Measurements from ENCODE around the gene SHKBP1. TPM values are rescaled to one million over a fixed set of nuclear protein-coding genes. Genes with fewer than 3 reads are reported as not detected.
A peak's percentile ranks its signal among the peaks of the same experiment; 100 is the strongest.

Gene SHKBP1
- total RNA-seq, 1 experiment from 2014 or later: 49.7 TPM

DNA sequence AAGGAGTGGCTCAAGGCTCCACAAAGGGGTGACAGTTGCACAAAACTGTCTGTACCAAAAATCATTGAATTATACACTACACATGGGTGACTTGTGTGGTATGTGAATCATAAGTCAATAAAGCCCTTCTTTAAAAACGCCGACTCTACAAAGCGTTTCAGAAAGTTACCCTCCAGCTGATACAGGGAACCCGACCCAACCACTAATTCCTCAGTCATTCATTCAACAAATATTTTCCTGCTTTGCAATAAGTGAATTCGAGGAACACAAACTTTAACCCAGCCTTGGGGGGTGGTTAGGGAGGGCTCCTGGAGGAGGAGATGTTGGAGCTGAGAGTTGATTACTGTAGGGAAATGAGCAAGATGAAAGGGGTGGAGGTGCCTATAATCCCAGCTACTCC lies 56.5 kb downstream of the SHKBP1 start:
- no peak overlapping the region for H2AFZ ChIP-seq (ENCODE audit: low read length)
- H3K4me3 ChIP-seq (ENCODE audit: low read length): no peak overlapping the region
- no peaks in the 10 kb centered on the region for H3K36me3 ChIP-seq (ENCODE audit: insufficient read depth, low read length)
- H3K79me2 ChIP-seq (ENCODE audit: low read length): no peaks in the 10 kb centered on the region
- no peaks in the 10 kb centered on the region for H3K9me2 ChIP-seq (replicated peaks; ENCODE audit: insufficient read depth, low read length)
- H3K27ac ChIP-seq (ENCODE audit: low read length): no peak overlapping the region
- H3K27me3 ChIP-seq (ENCODE audit: low read length): no peaks in the 10 kb centered on the region
- no peak for DNase-seq
- H3K4me2 ChIP-seq (ENCODE audit: low read depth, low read length, poor library complexity, severe bottlenecking): no peak overlapping the region
- no peaks in the 10 kb centered on the region for H4K20me1 ChIP-seq (ENCODE audit: insufficient read depth, low read depth, low read length)
- no peaks in the 10 kb centered on the region for H3K9me3 ChIP-seq (ENCODE audit: low read length)
- H3K9ac ChIP-seq (ENCODE audit: low read length): no peak overlapping the region
- H3K4me1 ChIP-seq (ENCODE audit: low read length): no peaks in the 10 kb centered on the region

DNA sequence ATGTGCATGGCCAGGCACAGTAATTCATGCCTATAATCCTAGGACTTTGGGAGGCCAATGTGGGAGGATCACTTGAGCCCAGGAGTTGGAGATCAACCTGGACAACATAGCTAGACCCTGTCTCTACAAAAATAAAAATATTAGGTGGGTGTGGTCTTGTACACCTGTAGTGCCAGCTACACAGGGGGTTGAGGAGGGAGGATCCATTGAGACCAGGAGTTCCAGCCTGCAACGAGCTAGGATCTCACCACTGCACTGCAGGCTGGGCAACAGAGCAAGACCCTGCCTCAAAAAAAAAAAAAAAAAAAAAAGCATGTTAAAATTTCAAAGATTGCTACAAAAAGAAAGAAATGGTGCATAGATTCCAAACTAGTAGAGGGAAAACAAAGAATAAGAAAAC lies 61.7 kb downstream of the SHKBP1 start:
- no peaks in the 10 kb centered on the region for H3K9me3 ChIP-seq (ENCODE audit: low read length)
- no peaks in the 10 kb centered on the region for H3K79me2 ChIP-seq (ENCODE audit: low read length)
- H3K4me1 ChIP-seq (ENCODE audit: low read length): peaks cover 22% of the 10 kb centered on the region
- no peak overlapping the region for H3K4me3 ChIP-seq (ENCODE audit: low read length)
- no peak overlapping the region for H3K4me2 ChIP-seq (ENCODE audit: low read depth, low read length, poor library complexity, severe bottlenecking)
- H4K20me1 ChIP-seq (ENCODE audit: insufficient read depth, low read depth, low read length): no peaks in the 10 kb centered on the region
- DNase-seq: no peak
- H3K27me3 ChIP-seq (ENCODE audit: low read length): no peaks in the 10 kb centered on the region
- no peaks in the 10 kb centered on the region for H3K9me2 ChIP-seq (replicated peaks; ENCODE audit: insufficient read depth, low read length)
- no peak overlapping the region for H2AFZ ChIP-seq (ENCODE audit: low read length)
- no peaks in the 10 kb centered on the region for H3K36me3 ChIP-seq (ENCODE audit: insufficient read depth, low read length)
- no peak overlapping the region for H3K9ac ChIP-seq (ENCODE audit: low read length)
- H3K27ac ChIP-seq (ENCODE audit: low read length): no peak overlapping the region

DNA sequence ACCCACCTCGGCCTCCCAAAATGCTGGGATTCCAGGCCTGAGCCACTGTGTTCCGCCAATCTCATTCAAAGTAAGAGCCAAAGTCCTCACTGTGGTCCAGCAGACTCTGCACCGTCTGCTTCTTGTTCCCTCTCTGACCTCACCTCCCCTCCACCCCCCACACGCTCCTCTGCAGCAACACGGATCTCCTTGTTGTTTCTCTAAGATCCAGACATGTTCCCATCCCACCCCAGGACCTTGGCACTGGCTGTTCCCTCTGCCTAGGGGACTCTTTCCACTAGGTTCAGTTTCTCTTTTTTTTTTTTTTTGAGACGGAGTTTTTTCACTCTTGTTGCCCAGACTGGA lies 62.9 kb downstream of the SHKBP1 start:
- Histone ChIP-seq H4K20me1 (ENCODE audit: insufficient read depth, low read depth, low read length) (no peaks in the 10 kb centered on the region), H3K4me1 (ENCODE audit: low read length) (peaks cover 22% of the 10 kb centered on the region), H3K9ac (ENCODE audit: low read length) (no peak overlapping the region), H3K27me3 (ENCODE audit: low read length) (no peaks in the 10 kb centered on the region), H3K9me2 (replicated peaks; ENCODE audit: insufficient read depth, low read length) (no peaks in the 10 kb centered on the region), H3K4me3 (ENCODE audit: low read length) (no peak overlapping the region), H3K27ac (ENCODE audit: low read length) (no peak overlapping the region), H3K9me3 (ENCODE audit: low read length) (no peaks in the 10 kb centered on the region), H3K79me2 (ENCODE audit: low read length) (no peaks in the 10 kb centered on the region), H3K4me2 (ENCODE audit: low read depth, low read length, poor library complexity, severe bottlenecking) (no peak overlapping the region), H2AFZ (ENCODE audit: low read length) (no peak overlapping the region), H3K36me3 (ENCODE audit: insufficient read depth, low read length) (no peaks in the 10 kb centered on the region)
- DNase-seq: no peak

GRCh38 chr19:40640744-40641143 lies 64.1 kb downstream of the SHKBP1 start:
- H3K36me3 ChIP-seq (ENCODE audit: insufficient read depth, low read length): no peaks in the 10 kb centered on the region
- peak; percentile 54 for DNase-seq
- peak overlapping the region; percentile 67; the same call in 1 of the 2 replicates for H2AFZ ChIP-seq (ENCODE audit: low read length)
- peak overlapping the region; percentile 55 for H3K9ac ChIP-seq (ENCODE audit: low read length)
- H3K27ac ChIP-seq (ENCODE audit: low read length): no peak overlapping the region
- H3K4me2 ChIP-seq (ENCODE audit: low read depth, low read length, poor library complexity, severe bottlenecking): peak overlapping the region; percentile 66
- H3K9me3 ChIP-seq (ENCODE audit: low read length): no peaks in the 10 kb centered on the region
- no peaks in the 10 kb centered on the region for H3K9me2 ChIP-seq (replicated peaks; ENCODE audit: insufficient read depth, low read length)
- no peaks in the 10 kb centered on the region for H4K20me1 ChIP-seq (ENCODE audit: insufficient read depth, low read depth, low read length)
- H3K79me2 ChIP-seq (ENCODE audit: low read length): no peaks in the 10 kb centered on the region
- H3K4me1 ChIP-seq (ENCODE audit: low read length): peaks cover 22% of the 10 kb centered on the region
- H3K27me3 ChIP-seq (ENCODE audit: low read length): no peaks in the 10 kb centered on the region
- H3K4me3 ChIP-seq (ENCODE audit: low read length): peak overlapping the region; percentile 41

Other genes starting within 250 kb of the SHKBP1 start
- gene C19orf47, start 228.5 kb upstream of the SHKBP1 start, total RNA-seq (2014; rRNA removed; shearing (Covaris generic); ENCODE audit: low replicate concordance): 11.7 and 14.5 TPM in 2 replicates
- 83.2 and 90.2 TPM in 2 replicates for gene PLD3, start 228.2 kb upstream of the SHKBP1 start, total RNA-seq (2014; rRNA removed; shearing (Covaris generic); ENCODE audit: low replicate concordance)
- not detected in 2 replicates for gene HIPK4, start 186.7 kb upstream of the SHKBP1 start, total RNA-seq (2014; rRNA removed; shearing (Covaris generic); ENCODE audit: low replicate concordance)
- 0.56 and 0.61 TPM in 2 replicates for gene PRX, start 163.5 kb upstream of the SHKBP1 start, total RNA-seq (2014; rRNA removed; shearing (Covaris generic); ENCODE audit: low replicate concordance)
- gene SERTAD1, start 150.9 kb upstream of the SHKBP1 start, total RNA-seq (2014; rRNA removed; shearing (Covaris generic); ENCODE audit: low replicate concordance): 4.8 and 8.4 TPM in 2 replicates
- gene SERTAD3, start 132.5 kb upstream of the SHKBP1 start, total RNA-seq (2014; rRNA removed; shearing (Covaris generic); ENCODE audit: low replicate concordance): 14.1 and 14.9 TPM in 2 replicates
- 10.2 and 14.5 TPM in 2 replicates for gene BLVRB, start 111.1 kb upstream of the SHKBP1 start, total RNA-seq (2014; rRNA removed; shearing (Covaris generic); ENCODE audit: low replicate concordance)
- gene SPTBN4, start 109.9 kb upstream of the SHKBP1 start, total RNA-seq (2014; rRNA removed; shearing (Covaris generic); ENCODE audit: low replicate concordance): 1.0 and 1.1 TPM in 2 replicates
- 9.6 and 25.9 TPM in 2 replicates for gene LTBP4, start 24.5 kb downstream of the SHKBP1 start, total RNA-seq (2014; rRNA removed; shearing (Covaris generic); ENCODE audit: low replicate concordance)
- gene NUMBL, start 113.8 kb downstream of the SHKBP1 start, total RNA-seq (2014; rRNA removed; shearing (Covaris generic); ENCODE audit: low replicate concordance): 26.9 and 33.8 TPM in 2 replicates
- 31.3 and 58.0 TPM in 2 replicates for gene COQ8B, start 140.0 kb downstream of the SHKBP1 start, total RNA-seq (2014; rRNA removed; shearing (Covaris generic); ENCODE audit: low replicate concordance)
- 5.9 and 9.2 TPM in 2 replicates for gene ITPKC, start 140.2 kb downstream of the SHKBP1 start, total RNA-seq (2014; rRNA removed; shearing (Covaris generic); ENCODE audit: low replicate concordance)
- 3.1 and 5.8 TPM in 2 replicates for gene ACTMAP, start 173.6 kb downstream of the SHKBP1 start, total RNA-seq (2014; rRNA removed; shearing (Covaris generic); ENCODE audit: low replicate concordance)
- gene SNRPA, start 174.3 kb downstream of the SHKBP1 start, total RNA-seq (2014; rRNA removed; shearing (Covaris generic); ENCODE audit: low replicate concordance): 136 and 173 TPM in 2 replicates
- 0.40 TPM in 1 of 2 replicates, not detected in the other for gene MIA, start 198.6 kb downstream of the SHKBP1 start, total RNA-seq (2014; rRNA removed; shearing (Covaris generic); ENCODE audit: low replicate concordance)
- 12.5 and 32.9 TPM in 2 replicates for gene RAB4B, start 201.4 kb downstream of the SHKBP1 start, total RNA-seq (2014; rRNA removed; shearing (Covaris generic); ENCODE audit: low replicate concordance)
- 49.4 and 111 TPM in 2 replicates for gene EGLN2, start 222.3 kb downstream of the SHKBP1 start, total RNA-seq (2014; rRNA removed; shearing (Covaris generic); ENCODE audit: low replicate concordance)

Measured in Karpas-422 (cell line).